ENCODE data around the gene P3H1. TPM values are rescaled to one million over a fixed set of nuclear protein-coding genes. Genes with fewer than 3 reads are reported as not detected.
"Not testable (repeated sequence)": the region's sequence is repeated elsewhere in the genome, so short reads cannot be mapped to it uniquely, and the experiment has no call there.

Gene P3H1
- total RNA-seq, 2 experiments from 2014 or later = 39.7 to 41.5 TPM

DNA sequence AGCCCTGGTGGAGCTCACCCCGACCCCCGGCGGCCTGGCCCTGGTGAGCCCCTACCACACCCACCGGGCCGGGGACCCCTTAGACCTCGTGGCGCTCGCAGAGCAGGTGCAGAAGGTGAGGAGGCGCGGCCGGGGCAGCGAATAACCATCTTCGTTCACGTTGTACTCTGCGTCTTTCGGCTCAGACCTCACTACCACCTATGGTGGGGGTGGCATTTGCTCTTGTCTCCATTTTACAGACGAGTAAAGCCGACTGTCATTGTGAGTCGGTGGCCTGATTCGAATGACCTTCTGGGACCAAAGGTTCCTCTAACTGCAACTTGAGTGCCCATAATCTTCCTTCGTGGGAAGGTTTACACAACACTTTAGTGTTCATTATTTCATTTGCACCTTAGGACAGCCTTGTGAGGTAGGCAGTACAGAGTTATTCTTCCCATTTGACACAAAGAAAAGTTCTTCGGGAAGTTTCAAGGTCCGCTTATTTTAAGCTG, 727 bp upstream of the P3H1 start:
- Mint-ChIP-seq H3K36me3 (ENCODE audit: low read depth) (peaks cover 23% of the 10 kb centered on the region), H3K4me3 (no peak overlapping the region), H3K27me3 (no peaks in the 10 kb centered on the region), H3K9me3 (no peaks in the 10 kb centered on the region), H3K4me1 (peaks cover 35% of the 10 kb centered on the region), H3K27ac (peak overlapping the region; percentile 97)
- CTCF ChIA-PET = interaction anchor here (0.7 to 2.7 kb wide), 12 partner anchors 10 to 624 kb away, joined by 3 to 21 read pairs (median 6); partner anchors contain the start of genes ERMAP, PPIH, SVBP and TMEM269
- DNase-seq = no peak
- POLR2A ChIA-PET = interaction anchor here (0.6 to 1.3 kb wide), 5 partner anchors 10 to 775 kb away, joined by 3 to 5 read pairs (median 3); partner anchors contain the start of genes TMEM269 and ZNF691

DNA sequence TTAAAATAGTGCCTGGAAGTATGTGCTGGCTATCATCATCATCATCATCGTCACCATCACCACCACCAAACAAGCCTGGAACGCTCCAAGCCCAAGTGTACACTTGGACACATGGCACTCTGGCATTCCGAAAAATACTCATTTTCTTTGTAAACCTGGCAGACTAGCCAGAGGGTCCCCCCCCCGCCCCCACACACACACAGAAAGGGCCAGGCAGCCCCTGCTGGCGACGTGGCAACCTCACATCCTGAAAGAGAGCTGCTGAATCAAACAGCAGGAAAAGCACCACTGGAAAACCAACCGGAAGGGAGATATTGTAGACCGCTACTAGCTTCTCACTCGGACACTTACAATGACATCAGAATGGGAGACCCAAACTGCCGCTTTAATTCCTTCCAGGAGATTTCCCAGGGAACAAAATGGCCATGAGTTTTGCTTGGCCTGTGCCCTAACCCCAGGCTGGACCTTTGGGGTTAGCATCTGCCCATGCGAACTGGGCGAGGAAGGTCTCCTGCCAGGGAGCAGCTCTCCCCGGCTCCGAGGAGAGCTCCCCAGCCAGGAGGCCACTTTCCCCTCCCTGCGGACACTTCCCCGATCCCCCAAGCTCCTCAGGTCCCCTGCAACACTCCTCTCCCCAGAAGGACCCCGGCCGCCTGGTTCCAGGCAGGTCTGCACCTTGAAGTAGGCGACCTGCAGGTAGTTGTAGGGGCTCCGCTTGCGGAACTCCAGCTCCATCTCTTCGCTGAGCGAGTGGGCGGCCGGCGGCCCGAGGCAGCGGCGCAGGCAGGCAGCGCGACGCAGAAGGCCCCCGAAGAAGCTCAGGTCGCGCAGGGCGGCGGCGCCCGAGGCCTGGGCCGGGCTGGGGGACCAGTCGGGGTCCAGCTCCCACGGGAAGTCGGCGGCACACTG, 742 bp downstream of the P3H1 start:
- H3K9me3 Mint-ChIP-seq = no peaks in the 10 kb centered on the region
- peaks cover 33% of the 10 kb centered on the region for H3K4me1 Mint-ChIP-seq
- CTCF ChIA-PET = interaction anchor here (0.8 to 2.7 kb wide), 19 partner anchors 8 to 593 kb away, joined by 3 to 21 read pairs (median 4); partner anchors contain the start of genes ERMAP, PPIH, SVBP and TMEM269
- no peak overlapping the region for H3K4me3 Mint-ChIP-seq
- no peaks in the 10 kb centered on the region for H3K27me3 Mint-ChIP-seq
- H3K27ac Mint-ChIP-seq = no peak overlapping the region
- DNase-seq = peak; percentile 31
- peaks cover 19% of the 10 kb centered on the region for H3K36me3 Mint-ChIP-seq (ENCODE audit: low read depth)
- POLR2A ChIA-PET = interaction anchor here (0.9 to 1.3 kb wide), 5 partner anchors 11 to 105 kb away, joined by 3 to 5 read pairs (median 3); partner anchors contain the start of genes TMEM269 and ZNF691

DNA sequence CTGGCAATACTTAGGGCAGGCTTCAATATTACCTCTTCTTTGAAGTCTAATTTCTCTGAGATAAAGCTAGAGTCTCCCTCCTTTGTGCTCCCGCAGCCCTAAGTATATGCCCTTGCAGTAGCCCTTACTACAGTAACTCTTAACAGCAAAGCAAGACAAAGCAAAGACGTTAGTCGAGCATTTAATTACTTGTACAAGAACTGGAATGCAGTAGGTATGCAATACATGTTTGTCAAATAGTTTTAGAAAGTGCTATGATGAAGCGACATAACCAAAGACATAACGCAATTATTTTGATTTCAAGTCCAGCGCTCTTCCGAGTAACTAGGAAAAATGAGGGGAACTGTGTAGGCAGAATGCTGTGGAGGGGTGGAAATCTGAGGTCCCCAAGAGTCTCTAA, 1.6 kb downstream of the P3H1 start:
- Mint-ChIP-seq H3K4me1 (peaks cover 28% of the 10 kb centered on the region), H3K4me3 (no peak overlapping the region), H3K27me3 (no peaks in the 10 kb centered on the region), H3K36me3 (ENCODE audit: low read depth) (peaks cover 14% of the 10 kb centered on the region), H3K9me3 (no peaks in the 10 kb centered on the region), H3K27ac (no peak overlapping the region)
- CTCF ChIA-PET = interaction anchor here (0.8 to 1.4 kb wide), 5 partner anchors 13 to 310 kb away, joined by 3 to 4 read pairs (median 3); no protein-coding TSS in a partner anchor
- no peak for DNase-seq
- POLR2A ChIA-PET = no interaction called here

DNA sequence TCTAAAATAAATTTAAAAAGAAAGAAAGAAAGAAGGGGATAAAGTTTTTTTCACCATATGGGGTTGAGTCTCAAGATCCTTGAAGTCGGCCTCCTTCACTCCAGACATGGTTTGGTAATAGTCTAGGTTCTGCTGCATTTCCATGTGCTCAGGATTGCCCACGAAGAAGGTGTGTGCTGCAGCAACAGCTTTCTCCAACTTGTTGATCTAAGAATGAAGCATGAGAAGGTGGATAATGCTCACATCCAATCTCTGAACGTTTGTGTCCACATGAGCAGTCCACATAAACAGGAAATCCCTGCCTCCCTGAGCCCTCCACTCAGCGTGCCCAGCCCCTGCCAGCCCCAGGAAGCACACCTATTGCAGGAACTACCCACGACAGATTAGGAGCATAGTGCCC, 4.6 kb downstream of the P3H1 start:
- H3K4me1 Mint-ChIP-seq = peaks cover 4% of the 10 kb centered on the region
- H3K4me3 Mint-ChIP-seq = no peak overlapping the region
- H3K36me3 Mint-ChIP-seq (ENCODE audit: low read depth) = peaks cover 10% of the 10 kb centered on the region
- ChIA-PET POLR2A (no interaction called here), CTCF (interaction anchor here (0.6 to 1.3 kb wide), 3 partner anchors 16 to 1212 kb away, joined by 3 to 4 read pairs (median 3); partner anchors contain the start of gene ATP6V0B)
- H3K9me3 Mint-ChIP-seq = no peaks in the 10 kb centered on the region
- H3K27me3 Mint-ChIP-seq = no peaks in the 10 kb centered on the region
- peak overlapping the region; percentile 25 for H3K27ac Mint-ChIP-seq
- DNase-seq = no peak

DNA sequence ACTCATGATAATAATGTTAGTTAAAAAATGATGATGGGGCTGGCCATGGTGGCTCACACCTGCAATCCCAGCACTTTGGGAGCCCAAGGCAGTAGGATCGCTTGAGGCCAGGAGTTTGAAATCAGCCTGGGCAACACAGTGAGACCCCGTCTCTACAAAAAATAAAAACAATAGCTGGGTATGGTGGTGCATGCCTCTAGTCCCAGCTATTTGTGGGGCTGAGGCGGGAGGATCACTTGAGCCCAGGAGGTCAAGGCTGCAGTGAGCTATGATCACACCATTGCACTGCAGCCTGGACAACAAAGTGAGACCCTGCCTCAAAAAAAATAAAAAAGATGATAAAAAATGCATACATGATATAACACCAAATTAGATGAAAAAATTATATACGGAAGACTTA, 5.3 kb downstream of the P3H1 start:
- ChIA-PET CTCF (no interaction called here), POLR2A (no interaction called here)
- DNase-seq = no peak
- Mint-ChIP-seq H3K27ac (no peak overlapping the region), H3K36me3 (ENCODE audit: low read depth) (peaks cover 15% of the 10 kb centered on the region), H3K4me1 (peaks cover 6% of the 10 kb centered on the region), H3K4me3 (no peak overlapping the region), H3K27me3 (no peaks in the 10 kb centered on the region), H3K9me3 (no peaks in the 10 kb centered on the region)

DNA sequence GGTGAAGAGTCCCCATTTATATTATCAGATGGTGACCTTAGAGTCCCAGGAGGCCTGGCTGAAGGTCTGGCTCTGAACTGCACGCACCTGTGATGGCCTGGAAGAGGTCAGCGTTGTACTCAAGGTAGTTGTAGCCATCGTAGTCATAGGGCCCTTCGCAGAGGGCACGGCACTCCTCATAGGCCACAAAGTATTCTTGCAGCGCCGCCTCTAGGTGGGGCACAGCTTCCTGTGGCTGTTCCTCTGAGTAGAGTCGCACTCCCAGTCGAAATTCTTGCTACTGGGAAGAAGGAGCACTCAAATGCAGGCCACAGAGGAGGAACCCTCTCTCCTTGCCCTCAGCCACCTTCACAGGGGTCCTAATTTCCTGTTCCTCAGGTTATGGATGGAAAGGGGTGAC, 7.7 kb downstream of the P3H1 start:
- ChIA-PET POLR2A (interaction anchor here (0.6 kb wide), 1 partner anchor 64 kb away, joined by 3 read pairs; no protein-coding TSS in a partner anchor), CTCF (interaction anchor here (0.5 to 1.2 kb wide), 3 partner anchors 12 to 145 kb away, joined by 3 read pairs; no protein-coding TSS in a partner anchor)
- no peak overlapping the region for H3K4me3 Mint-ChIP-seq
- peaks cover 5% of the 10 kb centered on the region for H3K4me1 Mint-ChIP-seq
- peaks cover 29% of the 10 kb centered on the region for H3K36me3 Mint-ChIP-seq (ENCODE audit: low read depth)
- no peak overlapping the region for H3K27ac Mint-ChIP-seq
- DNase-seq = no peak
- no peaks in the 10 kb centered on the region for H3K9me3 Mint-ChIP-seq
- H3K27me3 Mint-ChIP-seq = no peaks in the 10 kb centered on the region

DNA sequence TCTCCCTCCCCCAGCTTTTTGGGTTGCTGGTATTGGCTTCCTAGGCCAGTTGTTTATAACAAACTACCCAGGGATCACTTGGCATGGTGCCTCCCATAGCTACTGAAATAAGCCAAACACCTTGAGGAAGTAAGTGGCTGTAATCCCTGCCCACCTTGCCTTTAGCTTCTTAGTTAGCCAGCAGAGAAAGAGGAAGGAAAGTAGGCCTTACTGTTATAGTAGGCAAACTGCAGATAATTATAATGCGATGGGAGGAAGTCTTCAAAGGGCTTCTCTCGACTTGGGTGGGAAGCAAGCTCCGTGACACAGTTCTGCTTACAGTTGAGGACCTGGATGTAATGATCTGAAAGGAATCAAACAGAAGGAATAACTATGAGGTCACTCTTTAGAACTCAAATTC, 8.2 kb downstream of the P3H1 start:
- Mint-ChIP-seq H3K9me3 (no peaks in the 10 kb centered on the region), H3K27ac (no peak overlapping the region), H3K36me3 (ENCODE audit: low read depth) (peaks cover 32% of the 10 kb centered on the region), H3K4me1 (peaks cover 5% of the 10 kb centered on the region), H3K27me3 (no peaks in the 10 kb centered on the region), H3K4me3 (no peak overlapping the region)
- DNase-seq = no peak
- ChIA-PET CTCF (interaction anchor here (0.5 to 2.2 kb wide), 3 partner anchors 8 to 145 kb away, joined by 3 to 10 read pairs (median 3); partner anchors contain the start of genes C1orf50 and P3H1), POLR2A (interaction anchor here (0.6 kb wide), 1 partner anchor 64 kb away, joined by 3 read pairs; no protein-coding TSS in a partner anchor)

DNA sequence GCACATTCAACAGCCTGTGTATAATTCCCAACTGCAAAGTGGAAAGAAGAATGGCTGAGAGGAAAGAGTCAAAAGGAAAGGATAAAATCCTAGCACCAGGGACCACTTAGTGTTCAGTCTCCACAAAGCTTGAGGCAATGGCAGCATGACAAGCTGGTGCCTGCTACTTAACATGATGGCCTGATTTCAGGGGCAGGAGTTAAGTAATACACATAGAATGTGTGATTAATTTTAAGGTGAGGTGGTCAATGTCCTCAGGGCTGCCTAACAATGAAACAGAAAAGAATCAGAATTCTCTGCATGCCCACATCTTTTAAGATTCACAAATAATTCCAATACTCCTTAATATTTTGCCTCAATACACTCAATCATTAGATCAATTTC, 8.9 kb downstream of the P3H1 start:
- ChIA-PET CTCF (interaction anchor here (2.2 kb wide), 1 partner anchor 9 kb away, joined by 10 read pairs; the partner anchor contains the start of genes C1orf50 and P3H1), POLR2A (no interaction called here)
- Mint-ChIP-seq H3K27me3 (no peaks in the 10 kb centered on the region), H3K27ac (no peak overlapping the region), H3K36me3 (ENCODE audit: low read depth) (peaks cover 33% of the 10 kb centered on the region), H3K4me3 (no peak overlapping the region), H3K4me1 (peaks cover 5% of the 10 kb centered on the region), H3K9me3 (no peaks in the 10 kb centered on the region)
- DNase-seq = no peak

DNA sequence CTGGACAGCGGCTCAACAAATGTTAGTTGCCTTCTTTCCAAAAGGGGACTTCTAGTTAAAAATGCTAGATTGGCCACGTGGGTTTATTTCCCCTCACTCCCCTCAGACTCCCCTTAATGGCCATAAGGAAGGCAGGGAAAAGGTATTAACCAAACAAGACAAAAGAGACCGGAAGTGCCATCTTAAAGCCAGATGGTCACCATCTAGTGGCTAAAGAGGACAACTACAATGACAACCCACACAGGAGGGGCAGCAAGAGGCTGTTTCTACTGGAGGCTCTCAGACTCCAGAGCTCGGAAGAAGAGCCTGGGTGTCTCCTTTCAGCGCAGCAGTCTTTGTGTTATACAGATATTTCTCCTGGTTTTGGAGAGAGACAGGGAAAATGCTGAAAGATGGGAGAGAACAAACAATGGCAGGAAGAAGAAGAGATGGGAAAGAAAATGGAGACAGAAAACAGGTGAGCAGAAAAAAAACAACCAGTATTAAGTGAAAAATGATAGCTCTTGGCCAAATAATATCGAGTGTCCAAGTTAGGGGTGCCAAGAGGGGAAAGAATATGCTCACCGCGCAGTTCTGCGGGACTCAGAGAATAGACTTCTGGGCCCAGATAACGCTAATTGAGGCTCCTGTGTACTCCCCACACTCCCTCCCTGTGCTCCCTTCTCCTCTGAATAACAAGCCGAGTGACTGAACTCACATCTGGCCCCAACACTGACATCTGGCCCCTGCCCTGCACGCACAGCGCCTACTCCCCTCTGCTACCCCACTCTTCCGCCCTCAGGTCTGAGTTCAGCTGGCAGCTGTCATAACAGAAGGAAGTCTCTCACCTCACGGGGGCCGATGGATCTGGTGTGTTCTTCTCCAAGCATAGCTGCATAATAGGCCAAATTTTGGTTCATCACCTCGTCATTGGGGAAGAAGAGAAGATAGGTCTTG, 9.6 kb downstream of the P3H1 start:
- H3K27me3 Mint-ChIP-seq = no peaks in the 10 kb centered on the region
- DNase-seq = peak; percentile 14
- ChIA-PET CTCF (interaction anchor here (1.3 to 2.2 kb wide), 2 partner anchors 9 to 114 kb away, joined by 3 to 10 read pairs; partner anchors contain the start of genes C1orf50 and P3H1), POLR2A (no interaction called here)
- no peak overlapping the region for H3K4me3 Mint-ChIP-seq
- H3K4me1 Mint-ChIP-seq = peaks cover 2% of the 10 kb centered on the region
- no peak overlapping the region for H3K27ac Mint-ChIP-seq
- peaks cover 39% of the 10 kb centered on the region for H3K36me3 Mint-ChIP-seq (ENCODE audit: low read depth)
- no peaks in the 10 kb centered on the region for H3K9me3 Mint-ChIP-seq

DNA sequence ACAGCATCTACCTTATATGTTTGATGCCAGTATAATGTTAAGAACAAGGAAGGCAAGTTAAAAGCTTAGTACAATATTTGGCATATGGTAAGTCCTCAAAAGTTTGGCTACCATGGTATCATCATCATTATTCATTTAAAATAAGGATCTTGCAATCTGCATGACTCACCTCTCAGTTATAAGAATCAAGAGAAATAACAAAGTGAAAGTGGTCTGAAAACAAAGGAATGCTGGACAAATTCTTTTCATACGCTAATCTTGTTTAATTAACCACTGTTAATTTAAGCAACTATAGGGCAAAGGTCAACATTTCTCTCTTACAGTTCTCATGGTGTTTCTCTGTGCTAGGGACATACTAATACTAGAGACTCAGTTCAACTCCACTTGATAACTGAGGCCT, 13.8 kb downstream of the P3H1 start:
- H3K4me1 Mint-ChIP-seq = peaks cover 2% of the 10 kb centered on the region
- H3K27ac Mint-ChIP-seq = no peak overlapping the region
- no peak overlapping the region for H3K4me3 Mint-ChIP-seq
- DNase-seq = no peak
- CTCF ChIA-PET = interaction anchor here (0.6 to 2.9 kb wide), 2 partner anchors 14 to 136 kb away, joined by 3 to 11 read pairs; partner anchors contain the start of genes C1orf50 and P3H1
- H3K9me3 Mint-ChIP-seq = no peaks in the 10 kb centered on the region
- H3K36me3 Mint-ChIP-seq (ENCODE audit: low read depth) = peaks cover 48% of the 10 kb centered on the region
- no peaks in the 10 kb centered on the region for H3K27me3 Mint-ChIP-seq
- POLR2A ChIA-PET = no interaction called here

DNA sequence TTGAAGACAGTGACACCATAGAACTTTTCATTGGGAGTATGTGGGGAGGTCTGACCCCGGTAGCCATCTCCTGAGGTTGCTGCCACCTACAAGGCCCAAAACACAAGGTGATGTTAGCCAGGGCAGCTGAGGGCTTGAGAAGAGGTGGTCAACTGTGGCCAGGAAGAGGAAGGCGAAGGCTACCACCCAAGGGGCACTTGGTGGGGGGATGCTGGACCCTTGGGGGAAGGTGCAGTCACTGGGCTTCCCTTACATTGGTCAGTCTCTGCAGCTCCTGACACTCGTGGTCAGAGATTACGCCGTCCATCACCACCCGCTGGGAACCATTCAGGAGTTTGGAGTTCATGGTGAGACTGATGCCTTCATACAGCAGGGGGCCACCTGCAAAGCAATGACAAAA, 14.5 kb downstream of the P3H1 start:
- DNase-seq = no peak
- H3K4me3 Mint-ChIP-seq = no peak overlapping the region
- peaks cover 2% of the 10 kb centered on the region for H3K4me1 Mint-ChIP-seq
- H3K27ac Mint-ChIP-seq = no peak overlapping the region
- H3K36me3 Mint-ChIP-seq (ENCODE audit: low read depth) = peaks cover 50% of the 10 kb centered on the region
- no peaks in the 10 kb centered on the region for H3K27me3 Mint-ChIP-seq
- ChIA-PET POLR2A (no interaction called here), CTCF (interaction anchor here (1.0 kb wide), 1 partner anchor 14 kb away, joined by 4 read pairs; no protein-coding TSS in a partner anchor)
- H3K9me3 Mint-ChIP-seq = no peaks in the 10 kb centered on the region

DNA sequence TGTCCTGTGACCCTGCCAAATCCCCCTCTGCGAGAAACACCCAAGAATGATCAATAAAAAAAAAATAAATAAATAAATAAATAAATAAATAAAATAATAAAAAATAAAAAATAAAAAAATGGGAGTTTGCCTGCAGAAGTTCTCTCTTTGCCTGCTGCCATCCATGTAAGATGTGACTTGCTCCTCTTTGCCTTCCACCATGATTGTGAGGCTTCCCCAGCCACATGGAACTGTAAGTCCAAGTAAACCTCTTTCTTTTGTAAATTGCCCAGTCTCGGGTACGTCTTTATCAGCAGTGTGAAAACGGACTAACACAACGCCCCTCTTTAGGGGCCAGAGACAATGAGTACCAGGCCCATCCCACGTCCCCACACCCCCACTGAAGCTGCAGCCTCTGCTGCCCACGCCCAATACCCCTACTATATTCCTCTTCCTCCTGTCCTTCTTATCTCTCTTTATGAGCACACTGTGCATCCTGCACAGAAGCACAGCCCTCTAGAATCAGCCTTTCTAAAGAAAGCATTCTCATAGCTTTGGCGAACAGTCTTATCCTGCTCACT, 15.2 kb downstream of the P3H1 start:
- H3K4me3 Mint-ChIP-seq, DNase-seq, H3K27ac Mint-ChIP-seq, H3K4me1 Mint-ChIP-seq, H3K27me3 Mint-ChIP-seq, POLR2A ChIA-PET, H3K9me3 Mint-ChIP-seq: not testable (repeated sequence)
- CTCF ChIA-PET = interaction anchor here (1.0 kb wide), 1 partner anchor 14 kb away, joined by 4 read pairs; no protein-coding TSS in a partner anchor
- H3K36me3 Mint-ChIP-seq (ENCODE audit: low read depth) = peaks cover 45% of the 10 kb centered on the region
